ENCODE data around the gene DYNLL2.

DNA sequence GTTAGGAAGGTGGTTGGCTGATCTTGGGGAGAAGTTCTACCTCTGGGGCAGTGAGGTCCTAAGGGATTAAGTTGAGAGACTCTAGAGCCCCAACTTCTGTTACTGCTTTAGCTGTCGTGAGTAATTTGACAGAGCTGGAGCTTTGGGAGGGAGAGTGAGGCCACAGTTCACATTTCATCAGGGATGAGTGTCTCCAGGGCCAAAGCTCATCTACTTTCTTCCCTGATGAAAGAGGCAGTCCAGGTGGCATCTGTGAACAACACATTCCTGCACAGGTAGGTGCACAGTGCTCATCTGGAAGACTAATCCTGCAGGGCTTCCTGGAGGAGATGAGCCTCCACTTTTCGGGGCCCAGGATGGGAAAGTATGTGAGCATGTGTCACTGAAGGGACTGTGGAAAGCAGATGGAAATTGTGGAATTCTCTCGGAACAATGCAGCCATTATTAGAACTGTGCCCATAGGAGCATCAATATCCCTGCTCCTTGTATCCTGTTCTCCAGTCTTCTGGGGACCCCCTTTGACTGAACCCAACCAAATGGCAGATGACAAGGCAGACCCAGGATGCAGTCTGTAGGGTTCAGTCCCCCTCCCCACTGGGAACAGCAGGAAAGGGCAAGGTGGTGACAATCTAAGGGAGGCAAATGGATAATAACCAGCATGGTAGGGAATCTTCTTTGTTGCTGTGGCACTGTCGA is 9.0 kb downstream of the DYNLL2 start:
- TF ChIP-seq, protein P1, sequence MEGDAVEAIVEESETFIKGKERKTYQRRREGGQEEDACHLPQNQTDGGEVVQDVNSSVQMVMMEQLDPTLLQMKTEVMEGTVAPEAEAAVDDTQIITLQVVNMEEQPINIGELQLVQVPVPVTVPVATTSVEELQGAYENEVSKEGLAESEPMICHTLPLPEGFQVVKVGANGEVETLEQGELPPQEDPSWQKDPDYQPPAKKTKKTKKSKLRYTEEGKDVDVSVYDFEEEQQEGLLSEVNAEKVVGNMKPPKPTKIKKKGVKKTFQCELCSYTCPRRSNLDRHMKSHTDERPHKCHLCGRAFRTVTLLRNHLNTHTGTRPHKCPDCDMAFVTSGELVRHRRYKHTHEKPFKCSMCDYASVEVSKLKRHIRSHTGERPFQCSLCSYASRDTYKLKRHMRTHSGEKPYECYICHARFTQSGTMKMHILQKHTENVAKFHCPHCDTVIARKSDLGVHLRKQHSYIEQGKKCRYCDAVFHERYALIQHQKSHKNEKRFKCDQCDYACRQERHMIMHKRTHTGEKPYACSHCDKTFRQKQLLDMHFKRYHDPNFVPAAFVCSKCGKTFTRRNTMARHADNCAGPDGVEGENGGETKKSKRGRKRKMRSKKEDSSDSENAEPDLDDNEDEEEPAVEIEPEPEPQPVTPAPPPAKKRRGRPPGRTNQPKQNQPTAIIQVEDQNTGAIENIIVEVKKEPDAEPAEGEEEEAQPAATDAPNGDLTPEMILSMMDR (conservative IDR thresholded peaks at IDR 0.05; ENCODE audit: low read length) = no peak
- TF ChIP-seq EZH2phosphoT487 (IDR thresholded peaks at IDR 0.05; ENCODE audit: borderline replicate concordance, low read depth, low read length) = no peak

Measured in OCI-LY7 (cell line).